Skeletal muscle tissue (tissue), 4 donors: ENCODE measurements around the gene MIER2. TPM values are rescaled to one million over a fixed set of nuclear protein-coding genes. Genes with fewer than 3 reads are reported as not detected.

ENCODE experiments used
- H3K27ac ChIP-seq: one replicate; pipeline ENCODE4 v1.7.0; 2013; ENCODE audit warnings: mild to moderate bottlenecking, low read depth, low read length, inconsistent platforms
- H3K27me3 ChIP-seq, 3 donors: one replicate each; pipeline ENCODE4 v1.7.0; 2013; ENCODE audit warnings: low read length in 3 of 3; ENCODE audit not compliant: control insufficient read depth in 3 of 3, insufficient read depth in 3 of 3
- H3K36me3 ChIP-seq, 3 donors: one replicate each; pipeline ENCODE4 v1.7.0; 2013; ENCODE audit warnings: low read length in 3 of 3; ENCODE audit not compliant: control insufficient read depth in 3 of 3, insufficient read depth in 3 of 3
- H3K4me1 ChIP-seq, 3 donors: one replicate each; pipeline ENCODE4 v1.7.0; 2013; ENCODE audit warnings: low read length in 3 of 3, mild to moderate bottlenecking in 3 of 3; ENCODE audit not compliant: control insufficient read depth in 3 of 3, insufficient read depth in 3 of 3
- H3K4me3 ChIP-seq, 3 donors: one replicate each; pipeline ENCODE4 v1.7.0; 2013; ENCODE audit warnings: low read length in 3 of 3
- H3K9ac ChIP-seq, 3 donors: one replicate each; pipeline ENCODE4 v1.7.0; 2013; ENCODE audit warnings: low read length in 3 of 3, mild to moderate bottlenecking in 3 of 3, moderate library complexity in 2 of 3, low read depth in 1 of 3
- H3K9me3 ChIP-seq, 3 donors: one replicate each; pipeline ENCODE4 v1.7.0; 2013; ENCODE audit warnings: low read length in 3 of 3; ENCODE audit not compliant: control insufficient read depth in 3 of 3
- total RNA-seq: library from RNA; depleted of rRNA; stranded (reverse); fragments of >200 nt; gene quantifications from one replicate; pipeline ENCODE4 v1.2.3, GENCODE V29; 2014
- donor health status: Osteomylitis.

Gene MIER2
- total RNA-seq, 1 donor from 2014 or later, result 3.7 TPM

DNA sequence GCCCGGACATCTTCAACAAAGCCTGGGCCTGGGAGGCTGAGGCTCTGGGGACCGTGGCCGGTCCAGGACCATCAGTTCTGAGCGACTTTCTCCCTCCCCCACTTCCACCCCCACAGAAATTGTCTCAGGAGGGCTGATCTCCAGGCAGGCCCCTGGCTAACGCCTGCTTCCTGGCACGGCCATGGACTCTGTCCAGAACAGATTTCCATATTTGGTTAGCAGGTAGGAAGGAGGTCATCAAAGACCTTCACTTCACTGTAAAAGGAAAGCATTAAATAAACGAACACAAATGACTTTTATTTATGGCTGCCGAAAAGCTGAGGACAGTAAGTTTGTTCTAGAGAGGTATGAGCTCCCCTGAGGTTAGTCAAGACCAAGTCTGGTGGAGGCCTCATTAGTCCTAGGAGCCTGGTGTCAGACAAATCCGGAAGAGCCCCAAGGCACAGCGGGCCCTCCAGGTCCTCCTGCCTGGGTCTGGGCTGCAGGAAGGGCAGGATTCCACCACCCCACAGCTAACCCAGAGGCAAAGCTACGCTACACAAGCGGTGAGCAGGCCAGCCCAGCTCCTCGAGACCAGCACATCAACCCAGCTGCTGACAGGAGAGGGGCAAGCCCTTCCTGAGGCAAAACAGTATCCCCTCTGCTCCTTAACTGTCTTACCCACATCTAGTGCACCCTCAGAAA lies 48.8 kb downstream of the MIER2 start:
- H3K27ac ChIP-seq, result peak overlapping the region; percentile 8
- H3K9ac ChIP-seq, result peak overlapping the region in 1 of 3 donors; percentile 33
- H3K4me1 ChIP-seq, result peaks cover 17 to 22% (median 18%) of the 10 kb centered on the region in 3 donors
- H3K4me3 ChIP-seq, result no peak overlapping the region
- H3K27me3 ChIP-seq, result peaks cover 40 to 44% (median 42%) of the 10 kb centered on the region in 3 donors
- no peaks in the 10 kb centered on the region for H3K36me3 ChIP-seq
- no peaks in the 10 kb centered on the region for H3K9me3 ChIP-seq

DNA sequence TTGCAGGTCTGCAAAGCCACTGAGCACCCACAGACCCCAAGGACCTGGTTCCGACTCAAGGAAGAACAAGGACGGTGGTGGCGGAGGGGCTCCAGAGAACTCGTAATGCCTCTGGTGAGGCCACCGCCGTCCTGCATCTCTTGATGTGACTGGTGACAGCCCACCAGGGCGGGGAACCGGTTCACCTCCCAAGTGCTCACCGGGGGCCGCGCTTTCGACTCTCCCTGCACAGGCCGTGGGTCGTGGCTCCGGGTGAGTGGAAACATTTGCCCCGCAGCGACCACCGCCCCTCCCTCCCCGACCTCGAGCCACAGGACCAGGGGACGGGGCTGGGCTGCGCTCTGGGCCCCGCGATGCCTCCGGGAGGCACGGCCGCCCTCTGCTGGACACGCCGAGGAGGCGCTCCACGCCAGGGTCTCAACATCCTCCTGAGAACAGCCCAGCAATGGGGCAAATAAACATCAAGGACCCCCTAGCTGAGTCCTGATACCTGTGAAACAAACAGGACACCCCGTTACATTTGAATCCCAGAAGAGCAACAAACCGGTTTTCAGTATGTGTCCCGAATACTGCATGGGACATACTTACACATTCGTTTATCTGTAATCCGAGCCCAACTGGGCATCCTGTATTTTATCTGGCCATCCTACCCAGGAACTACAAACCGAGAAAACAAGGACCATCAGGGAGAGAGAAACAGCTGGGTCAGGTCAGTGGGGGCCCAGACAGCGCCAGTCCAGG lies 49.5 kb downstream of the MIER2 start:
- no peaks in the 10 kb centered on the region for H3K36me3 ChIP-seq
- H3K27me3 ChIP-seq, result peaks cover 47 to 49% (median 49%) of the 10 kb centered on the region in 3 donors
- peaks cover 17 to 22% (median 18%) of the 10 kb centered on the region in 3 donors for H3K4me1 ChIP-seq
- no peaks in the 10 kb centered on the region for H3K9me3 ChIP-seq
- H3K9ac ChIP-seq, result no peak overlapping the region
- no peak overlapping the region for H3K27ac ChIP-seq
- peak overlapping the region in 2 of 3 donors; percentile 6 to 38 for H3K4me3 ChIP-seq

DNA sequence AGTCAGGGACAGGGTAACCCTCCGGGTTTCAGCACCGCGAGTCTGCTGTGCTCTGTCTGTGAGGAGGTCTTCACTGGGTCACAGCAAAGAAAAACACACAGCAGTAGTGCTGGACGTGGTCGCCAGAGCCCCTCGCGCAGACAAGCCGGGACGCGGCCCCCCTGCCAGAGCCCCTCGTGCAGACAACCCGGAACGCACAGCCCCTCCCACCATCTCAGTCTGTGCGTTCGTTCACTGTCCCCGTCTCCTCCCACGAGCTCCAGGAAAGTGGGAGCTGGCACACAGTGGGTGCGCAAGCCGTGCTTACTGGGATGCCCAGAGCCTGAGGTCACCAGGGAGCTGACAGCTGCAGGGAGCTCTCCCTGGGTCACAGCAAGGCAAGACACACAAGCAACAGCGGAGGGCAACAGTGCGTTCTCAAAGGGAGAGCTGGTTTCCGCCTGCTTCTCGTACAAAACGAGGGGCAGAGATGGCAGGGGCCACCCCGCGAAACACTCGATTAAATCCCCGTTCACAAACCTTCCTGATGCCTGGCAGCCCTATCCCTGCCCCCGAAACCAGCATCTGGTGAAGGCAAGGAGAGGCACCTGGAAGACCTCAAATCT lies 50.2 kb downstream of the MIER2 start:
- Histone ChIP-seq H3K27ac (no peak overlapping the region), H3K9ac (no peak overlapping the region), H3K27me3 (peaks cover 49 to 55% (median 51%) of the 10 kb centered on the region in 3 donors), H3K4me3 (peak overlapping the region in 1 of 3 donors; percentile 38), H3K36me3 (no peaks in the 10 kb centered on the region), H3K9me3 (no peaks in the 10 kb centered on the region), H3K4me1 (peaks cover 17 to 22% (median 18%) of the 10 kb centered on the region in 3 donors)

DNA sequence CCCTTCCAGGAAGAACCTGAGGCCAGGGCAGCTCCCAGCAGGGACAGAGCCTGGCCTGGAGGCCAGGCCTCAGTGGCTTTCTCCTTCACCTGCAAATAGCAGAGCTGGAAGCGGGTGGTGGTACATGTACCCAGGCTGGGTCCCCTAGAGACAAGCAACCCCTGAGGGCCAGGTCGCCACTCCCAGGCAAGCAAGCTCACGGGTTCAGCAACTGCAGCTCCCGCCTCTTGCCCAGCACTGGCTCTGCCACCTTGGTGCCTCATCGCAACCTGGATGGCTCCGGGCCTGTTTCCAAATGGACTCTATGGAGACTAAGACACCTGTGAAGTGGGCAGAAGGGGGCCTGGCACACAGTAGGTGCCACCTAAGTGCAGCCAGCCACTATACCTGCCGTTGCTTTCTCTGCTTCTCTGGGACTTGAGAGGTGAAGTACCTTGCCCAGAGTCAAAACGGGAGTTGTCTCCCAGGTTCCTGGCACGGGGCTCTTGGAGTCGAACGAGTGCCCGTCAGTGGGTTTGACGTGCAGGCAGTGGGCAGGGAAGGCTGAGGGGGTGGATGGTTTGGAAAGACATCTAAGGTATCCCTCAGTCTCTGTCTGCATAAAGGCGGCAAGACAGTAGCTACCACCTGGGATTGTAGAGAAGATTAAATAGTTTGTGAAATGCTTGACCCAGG lies 51.0 kb downstream of the MIER2 start:
- H3K4me3 ChIP-seq, result no peak overlapping the region
- H3K9ac ChIP-seq, result no peak overlapping the region
- peaks cover 17 to 22% (median 18%) of the 10 kb centered on the region in 3 donors for H3K4me1 ChIP-seq
- peaks cover 49 to 55% (median 52%) of the 10 kb centered on the region in 3 donors for H3K27me3 ChIP-seq
- no peaks in the 10 kb centered on the region for H3K36me3 ChIP-seq
- no peaks in the 10 kb centered on the region for H3K9me3 ChIP-seq
- no peak overlapping the region for H3K27ac ChIP-seq

DNA sequence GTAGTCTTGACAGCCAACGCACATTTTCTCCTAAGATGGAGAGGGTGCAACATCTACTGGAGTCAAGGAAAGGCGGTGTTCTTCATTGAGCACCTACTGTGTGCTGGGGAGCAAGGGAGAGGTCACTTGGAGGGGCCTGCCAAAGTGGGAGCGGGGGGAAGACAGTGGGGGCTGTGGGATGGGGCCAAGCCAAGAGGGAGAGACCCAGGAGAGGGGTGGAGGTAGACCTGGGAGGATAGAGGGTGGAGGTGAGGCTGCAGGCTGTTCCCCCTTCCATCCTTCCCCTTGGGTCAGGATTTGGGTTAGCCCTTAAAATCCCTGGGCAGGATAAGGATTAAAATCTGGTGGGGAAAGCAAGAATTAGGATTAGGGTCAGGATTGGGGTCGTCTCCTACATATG lies 51.6 kb downstream of the MIER2 start:
- Histone ChIP-seq H3K4me3 (no peak overlapping the region), H3K4me1 (peaks cover 17 to 22% (median 18%) of the 10 kb centered on the region in 3 donors), H3K36me3 (no peaks in the 10 kb centered on the region), H3K9ac (no peak overlapping the region), H3K27me3 (peaks cover 49 to 55% (median 54%) of the 10 kb centered on the region in 3 donors), H3K27ac (no peak overlapping the region), H3K9me3 (no peaks in the 10 kb centered on the region)

DNA sequence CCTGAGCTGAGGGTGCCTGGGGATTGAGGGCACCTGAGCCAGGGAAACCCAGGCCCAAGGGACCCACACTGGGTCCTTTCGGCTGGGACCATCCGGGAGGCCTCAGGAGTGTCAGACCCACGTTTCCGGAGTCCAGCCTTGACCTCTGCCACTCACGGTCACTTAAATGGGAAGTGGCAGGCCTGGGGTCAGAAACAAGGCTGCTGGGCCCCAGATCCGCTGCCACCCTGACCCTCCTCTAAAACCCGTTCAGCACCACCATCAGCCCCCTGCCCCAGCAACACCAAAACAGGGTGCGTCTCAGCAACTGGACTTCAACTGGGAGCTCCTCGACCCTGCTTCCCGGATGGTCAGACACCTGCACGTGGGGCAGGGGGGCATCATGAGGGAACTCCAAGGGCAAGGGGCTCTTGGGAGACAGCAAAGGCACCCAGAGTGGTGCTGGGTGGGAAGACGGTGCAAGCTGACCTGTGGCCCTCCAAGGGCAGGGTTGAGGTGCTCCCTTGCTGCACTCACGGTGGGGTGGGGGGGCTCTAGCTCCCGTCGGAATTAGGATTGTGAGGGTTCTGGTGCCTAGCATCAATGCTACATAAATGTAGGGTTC lies 52.2 kb downstream of the MIER2 start:
- Histone ChIP-seq H3K9me3 (no peaks in the 10 kb centered on the region), H3K36me3 (no peaks in the 10 kb centered on the region), H3K4me1 (peaks cover 17 to 22% (median 18%) of the 10 kb centered on the region in 3 donors), H3K27me3 (peaks cover 52 to 55% (median 54%) of the 10 kb centered on the region in 3 donors), H3K9ac (no peak overlapping the region), H3K27ac (no peak overlapping the region), H3K4me3 (no peak overlapping the region)

DNA sequence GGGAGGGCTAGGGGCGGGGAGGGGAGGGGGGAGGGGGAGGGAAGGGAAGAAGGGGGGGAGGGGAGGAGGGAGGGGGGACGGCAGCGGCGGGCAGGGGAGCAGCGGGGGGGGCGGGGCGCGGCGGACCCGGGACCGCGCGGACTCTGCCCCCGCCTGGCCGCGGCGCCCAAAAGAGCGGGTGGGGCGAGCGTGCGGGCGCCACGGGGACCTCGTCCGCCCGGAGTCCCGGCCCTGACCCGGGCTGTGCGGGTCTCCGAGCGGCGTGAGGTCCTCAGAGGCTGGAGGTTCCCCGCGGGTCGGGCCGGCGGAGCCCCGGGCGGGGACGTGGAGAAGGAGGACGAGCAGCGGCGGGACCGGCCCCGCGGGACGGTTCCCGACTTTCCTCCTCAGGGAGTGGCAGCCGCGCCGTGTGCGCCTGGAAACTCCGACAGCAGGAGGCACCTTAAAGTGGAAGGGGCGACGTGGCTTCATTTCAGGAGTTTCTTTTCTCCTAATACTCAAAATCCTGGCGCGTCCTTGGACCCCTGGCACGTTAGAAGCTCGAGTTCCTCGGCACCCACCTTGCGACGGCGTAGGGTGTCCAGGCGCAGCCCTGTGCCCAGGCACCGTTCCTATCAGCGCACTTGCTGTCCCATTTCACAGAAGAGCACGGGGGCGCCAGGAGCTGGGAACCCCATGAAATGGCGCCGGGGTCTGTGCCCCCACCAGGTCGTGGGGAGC lies 52.9 kb downstream of the MIER2 start:
- Histone ChIP-seq H3K4me1 (peaks cover 17 to 22% (median 18%) of the 10 kb centered on the region in 3 donors), H3K9ac (no peak overlapping the region), H3K9me3 (no peaks in the 10 kb centered on the region), H3K36me3 (no peaks in the 10 kb centered on the region), H3K27me3 (peaks cover 54 to 55% (median 54%) of the 10 kb centered on the region in 3 donors), H3K4me3 (no peak overlapping the region), H3K27ac (no peak overlapping the region)

DNA sequence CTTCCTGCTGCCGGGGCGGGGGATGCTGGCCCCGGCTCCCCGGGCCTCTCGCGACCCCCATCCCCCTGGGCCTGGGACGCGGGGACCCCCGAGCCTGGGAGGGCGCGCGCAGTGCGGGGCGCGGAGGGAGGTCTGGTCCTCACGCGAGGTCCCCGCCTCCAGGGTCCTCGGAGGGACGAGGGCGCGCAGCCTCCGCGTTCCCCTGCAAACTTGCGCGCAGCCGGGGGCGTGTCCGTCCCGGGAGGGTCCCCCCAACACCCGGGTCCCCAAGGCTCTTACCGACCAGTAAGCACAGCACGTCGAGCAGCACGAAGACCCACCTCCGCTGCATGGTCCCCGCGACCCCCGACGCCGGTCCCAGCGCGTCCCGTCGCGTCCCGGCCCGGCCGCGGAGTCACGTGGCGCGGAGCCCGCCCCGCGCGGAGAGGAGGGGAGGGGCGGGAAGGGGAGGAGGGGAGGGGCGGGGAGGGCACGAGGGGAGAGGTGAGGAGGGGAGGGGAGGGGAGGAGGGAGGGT lies 53.5 kb downstream of the MIER2 start, which contains the start of gene PLPP2:
TSS of gene PLPP2 (minus strand) at position 398 of the 516 bp plus-strand sequence. CDS start at position 331, 67 bp downstream.
- Histone ChIP-seq H3K27ac (no peak within 1 kb of the TSS), H3K4me1 (peaks cover 16 to 17% (median 17%) of the 10 kb centered on the region in 3 donors), H3K9me3 (no peaks in the 10 kb centered on the region), H3K36me3 (no peaks in the 10 kb centered on the region), H3K9ac (no peak within 1 kb of the TSS), H3K4me3 (no peak within 1 kb of the TSS), H3K27me3 (peaks cover 54 to 55% (median 54%) of the 10 kb centered on the region in 3 donors)
